ENCODE measurements around the gene KRT32.

KRT32 gene

DNA sequence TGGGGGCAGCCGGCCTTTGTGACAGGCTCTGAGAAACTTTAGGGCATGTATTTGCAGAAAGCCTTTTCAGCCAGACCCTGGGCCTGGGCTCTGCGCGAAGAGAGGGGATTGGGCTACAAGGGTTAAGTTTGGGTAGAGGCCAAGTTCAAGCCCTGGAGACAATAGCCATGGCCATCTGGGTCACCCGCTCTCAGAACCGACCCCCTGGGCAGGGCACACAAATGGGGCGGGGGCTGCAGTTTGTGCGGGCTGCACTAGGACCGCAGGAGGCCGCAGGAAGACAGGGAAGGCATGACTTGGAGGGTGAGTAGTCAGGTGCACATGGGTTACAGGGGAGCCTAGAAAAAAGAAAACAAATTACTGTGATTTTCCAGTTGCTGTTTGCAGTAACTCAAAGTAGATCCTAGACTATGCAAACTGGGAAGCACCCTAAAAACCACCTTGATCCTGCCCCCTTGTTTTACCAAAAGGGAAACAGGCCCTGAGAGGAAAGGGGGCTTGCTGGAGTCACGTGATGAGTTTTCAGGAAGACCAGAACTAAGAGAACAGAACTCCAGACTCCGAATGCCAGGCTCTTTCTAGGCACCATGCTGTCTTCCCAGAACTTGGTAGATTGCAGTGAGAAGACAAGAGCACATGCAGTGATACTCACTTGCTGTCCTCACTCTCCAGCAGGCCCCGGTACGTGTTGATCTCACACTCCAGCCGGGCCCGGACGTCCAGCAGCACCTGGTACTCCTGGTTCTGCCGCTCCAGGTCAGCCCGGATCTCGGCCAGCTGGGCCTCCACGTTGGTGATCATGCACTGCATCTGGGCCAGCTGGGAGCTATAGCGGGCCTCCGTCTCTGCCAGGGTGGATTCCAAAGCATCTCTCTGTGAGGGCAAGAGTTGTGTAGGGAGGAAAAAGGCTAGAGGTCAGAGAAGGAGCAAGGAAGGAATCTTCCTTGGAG is 10.0 kb upstream of the KRT32 start:
- TF ChIP-seq REST (IDR thresholded peaks at IDR 0.05; ENCODE audit: insufficient replicate concordance, low read depth) (no peak), GABPA (IDR thresholded peaks at IDR 0.05; ENCODE audit: low read depth) (no peak), CTCF (IDR thresholded peaks at IDR 0.05; ENCODE audit: insufficient read depth, low read length) (no peak), SPI1 (IDR thresholded peaks at IDR 0.05; ENCODE audit: borderline replicate concordance, low read depth) (no peak), POLR2AphosphoS5 (IDR thresholded peaks at IDR 0.05; ENCODE audit: low read depth) (no peak)
- H3K4me3 ChIP-seq (replicated peaks; ENCODE audit: insufficient read depth, low read length), result no peak overlapping the region
- no peaks in the 10 kb centered on the region for H3K27me3 ChIP-seq (ENCODE audit: insufficient read depth, poor library complexity, severe bottlenecking)
- H3K27ac ChIP-seq (replicated peaks), result no peak overlapping the region
- no peak for DNase-seq (ENCODE audit: low read depth in 1 of 2, low spot score in 1 of 2)

DNA sequence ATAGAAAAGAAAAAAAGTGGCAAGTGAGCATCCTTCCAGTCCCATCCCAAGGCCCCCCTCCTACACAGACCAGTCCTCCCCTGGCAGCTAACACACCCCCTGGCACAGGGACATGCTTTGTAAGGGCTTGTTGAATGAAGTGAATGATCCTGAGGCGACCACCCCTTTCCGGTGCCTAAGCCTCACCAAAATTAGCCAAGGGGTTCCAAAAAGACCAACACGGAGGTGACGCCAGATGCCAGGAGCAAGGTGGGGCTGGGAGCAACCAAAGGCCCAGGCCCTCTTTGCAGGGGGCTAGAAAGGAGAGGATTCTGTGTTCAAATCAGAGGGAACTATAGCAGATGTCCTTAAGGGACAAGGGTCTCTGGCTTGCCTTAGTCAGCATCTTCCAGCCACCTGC is 8.2 kb upstream of the KRT32 start:
- Histone ChIP-seq H3K27me3 (ENCODE audit: insufficient read depth, poor library complexity, severe bottlenecking) (no peaks in the 10 kb centered on the region), H3K4me3 (replicated peaks; ENCODE audit: insufficient read depth, low read length) (no peak overlapping the region)
- TF ChIP-seq REST (IDR thresholded peaks at IDR 0.05; ENCODE audit: insufficient replicate concordance, low read depth), result no peak
- no peak for TF ChIP-seq POLR2AphosphoS5 (IDR thresholded peaks at IDR 0.05; ENCODE audit: low read depth)
- no peak for TF ChIP-seq CTCF (IDR thresholded peaks at IDR 0.05; ENCODE audit: insufficient read depth, low read length)
- TF ChIP-seq GABPA (IDR thresholded peaks at IDR 0.05; ENCODE audit: low read depth), result no peak
- no peak for TF ChIP-seq SPI1 (IDR thresholded peaks at IDR 0.05; ENCODE audit: borderline replicate concordance, low read depth)

DNA sequence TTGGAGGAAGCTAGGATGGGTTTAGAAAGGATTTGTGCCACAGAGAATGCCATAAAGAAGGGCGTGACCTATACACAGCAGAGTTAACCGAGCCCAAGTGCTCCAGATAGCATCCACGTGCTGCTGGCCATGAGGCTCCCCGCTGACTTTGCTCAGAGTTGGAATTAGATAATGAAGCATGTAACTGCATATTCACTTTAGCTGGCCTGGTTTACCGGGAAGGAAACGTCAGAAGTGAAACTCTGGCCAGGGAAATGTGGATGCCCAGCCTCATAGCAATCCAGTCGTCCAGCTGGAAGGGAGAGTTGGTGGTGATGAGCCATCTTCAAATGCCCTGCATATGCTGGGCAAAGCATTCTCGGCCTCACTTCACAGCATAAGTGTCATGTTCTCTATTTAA is 7.7 kb upstream of the KRT32 start:
- DNase-seq (ENCODE audit: low read depth in 1 of 2, low spot score in 1 of 2), result no peak
- no peak overlapping the region for H3K4me3 ChIP-seq (replicated peaks; ENCODE audit: insufficient read depth, low read length)
- H3K27ac ChIP-seq (replicated peaks), result no peak overlapping the region
- no peak for TF ChIP-seq POLR2AphosphoS5 (IDR thresholded peaks at IDR 0.05; ENCODE audit: low read depth)
- no peak for TF ChIP-seq CTCF (IDR thresholded peaks at IDR 0.05; ENCODE audit: insufficient read depth, low read length)
- no peak for TF ChIP-seq SPI1 (IDR thresholded peaks at IDR 0.05; ENCODE audit: borderline replicate concordance, low read depth)
- TF ChIP-seq REST (IDR thresholded peaks at IDR 0.05; ENCODE audit: insufficient replicate concordance, low read depth), result no peak
- no peak for TF ChIP-seq GABPA (IDR thresholded peaks at IDR 0.05; ENCODE audit: low read depth)
- no peaks in the 10 kb centered on the region for H3K27me3 ChIP-seq (ENCODE audit: insufficient read depth, poor library complexity, severe bottlenecking)

More for the DNA sequence above, 8.2 kb upstream of the KRT32 start:
- no peak for DNase-seq (ENCODE audit: low read depth in 1 of 2, low spot score in 1 of 2)
- H3K27ac ChIP-seq (replicated peaks), result no peak overlapping the region
